Stimulated activated CD4-positive, alpha-beta T cell treated with anti-CD3 and anti-CD28 coated beads, Interleukin-15, amount 100 ng/mL, for 48 hours (primary cell): ENCODE results near the gene MXD1.
"Not testable (repeated sequence)": the region's sequence is repeated elsewhere in the genome, so short reads cannot be mapped to it uniquely, and the experiment has no call there.

Source experiments
- DNase-seq, 2 donors: peaks; one replicate each; pipeline ENCODE4 v3.0.0-alpha.2; 2020; ENCODE audit warnings: low read depth in 2 of 2

The MXD1 gene

DNA sequence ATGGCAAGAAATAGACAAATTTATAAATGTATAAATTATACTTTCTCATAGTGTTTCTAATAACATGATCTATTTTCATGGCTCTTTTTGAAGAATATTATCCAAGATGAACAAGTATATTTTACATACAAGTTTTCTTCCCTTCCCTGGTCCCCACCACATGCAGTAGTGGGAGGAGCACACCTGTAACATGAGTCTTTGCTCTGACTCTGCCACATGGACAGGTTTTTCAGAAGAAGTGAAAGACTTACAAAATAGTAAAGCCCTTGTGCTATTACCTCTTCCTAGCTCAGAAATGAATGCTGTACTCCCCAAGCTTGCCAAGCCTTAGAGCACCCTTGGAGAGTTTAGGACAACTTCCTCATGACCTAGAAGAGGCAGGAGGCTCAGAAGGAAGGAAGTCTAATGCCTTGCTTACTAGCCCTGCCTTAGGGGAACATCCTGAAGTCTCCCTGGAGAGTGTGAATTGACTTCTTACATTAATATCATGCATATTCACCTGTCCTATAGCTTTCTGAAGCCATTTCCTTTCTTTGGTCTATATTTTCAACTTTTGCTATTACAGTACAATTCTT lies 18.4 kb downstream of the MXD1 start:
- no peak for DNase-seq

DNA sequence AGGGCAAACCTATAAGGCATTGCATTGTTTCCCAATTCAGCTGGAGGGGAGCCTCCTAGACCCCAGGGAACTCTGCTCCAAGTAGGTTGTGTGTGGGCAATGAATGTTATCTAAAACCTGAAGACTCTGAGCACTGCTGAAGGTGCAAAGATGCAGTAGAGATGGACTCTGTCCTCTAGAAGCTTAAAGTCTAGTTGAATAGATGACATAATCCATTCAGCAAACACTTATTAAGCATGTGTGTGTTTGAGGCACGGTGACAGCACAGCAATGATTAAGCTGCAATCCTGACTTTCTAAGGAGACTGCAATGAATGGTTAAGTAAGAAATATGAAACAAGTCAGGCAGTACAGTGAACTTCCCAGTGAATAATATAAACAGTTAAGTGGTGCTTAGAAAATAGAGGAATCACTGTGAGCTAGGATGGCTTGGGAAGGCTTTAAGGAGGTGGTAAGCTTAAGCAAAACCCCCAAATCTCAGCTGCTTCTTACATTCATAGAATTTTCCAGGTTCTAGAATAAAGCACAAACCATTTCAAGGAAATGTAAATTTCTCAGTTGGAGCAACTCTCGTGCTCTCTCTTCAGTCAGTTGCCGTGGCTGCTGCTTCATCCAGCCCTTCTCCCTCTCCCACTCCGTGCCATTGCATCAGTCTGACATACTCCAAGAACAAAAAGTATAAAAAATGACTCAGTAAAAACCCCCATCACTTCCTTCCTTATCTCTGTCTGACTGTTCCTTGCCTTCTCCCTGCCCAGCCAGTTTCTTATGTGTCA lies 19.1 kb downstream of the MXD1 start:
- no peak for DNase-seq

DNA sequence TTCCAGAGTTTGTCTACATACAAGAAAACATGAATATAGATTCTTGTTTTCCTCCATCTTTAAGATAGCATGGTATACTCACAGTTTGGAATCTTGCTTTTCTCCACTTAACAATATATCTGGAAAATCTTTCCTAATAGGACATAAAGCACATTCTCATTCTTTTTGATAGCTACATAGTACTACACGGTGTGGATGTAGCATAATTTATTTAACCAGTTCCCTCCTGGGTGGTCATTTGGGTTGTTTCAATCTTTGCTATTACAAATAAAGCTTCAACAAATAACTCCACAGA lies 19.7 kb downstream of the MXD1 start:
- no peak for DNase-seq

DNA sequence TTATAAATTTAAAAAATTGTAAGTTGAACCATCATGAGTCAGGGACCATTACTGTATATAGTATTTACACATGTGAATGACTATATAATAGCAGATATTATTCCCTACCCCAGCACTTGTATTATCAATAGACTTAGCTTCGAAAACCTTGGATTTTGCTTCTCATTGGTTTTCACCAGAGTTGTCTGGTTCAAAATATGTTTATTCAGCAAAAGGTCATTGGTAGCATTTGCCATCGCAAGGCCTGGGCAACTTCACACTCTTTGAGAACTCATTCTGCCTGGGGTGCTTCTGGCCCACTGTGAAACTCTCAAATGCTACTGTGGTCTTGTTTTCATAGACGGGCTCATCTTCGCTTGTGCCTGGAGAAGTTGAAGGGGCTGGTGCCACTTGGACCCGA lies 20.1 kb downstream of the MXD1 start:
- DNase-seq: no peak

DNA sequence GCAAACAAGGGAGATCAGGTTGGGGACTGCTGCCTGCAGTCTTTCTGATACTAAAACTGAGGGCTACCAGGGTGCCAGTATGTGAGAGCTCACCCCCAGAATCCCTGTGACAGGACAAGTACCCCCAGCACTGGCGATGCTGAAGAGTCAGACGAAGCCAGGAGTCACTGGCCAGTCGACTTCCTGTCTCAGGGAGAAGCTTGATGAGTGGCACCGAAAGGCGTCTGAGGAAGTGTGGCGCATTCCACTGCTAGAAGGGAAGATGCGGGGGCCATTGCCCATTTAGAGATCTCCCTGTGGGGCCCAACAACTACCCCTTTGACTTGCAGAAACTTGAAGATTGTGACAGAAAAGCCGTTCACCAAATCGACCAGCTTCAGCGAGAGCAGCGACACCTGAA lies 22.0 kb downstream of the MXD1 start:
- DNase-seq: no peak

DNA sequence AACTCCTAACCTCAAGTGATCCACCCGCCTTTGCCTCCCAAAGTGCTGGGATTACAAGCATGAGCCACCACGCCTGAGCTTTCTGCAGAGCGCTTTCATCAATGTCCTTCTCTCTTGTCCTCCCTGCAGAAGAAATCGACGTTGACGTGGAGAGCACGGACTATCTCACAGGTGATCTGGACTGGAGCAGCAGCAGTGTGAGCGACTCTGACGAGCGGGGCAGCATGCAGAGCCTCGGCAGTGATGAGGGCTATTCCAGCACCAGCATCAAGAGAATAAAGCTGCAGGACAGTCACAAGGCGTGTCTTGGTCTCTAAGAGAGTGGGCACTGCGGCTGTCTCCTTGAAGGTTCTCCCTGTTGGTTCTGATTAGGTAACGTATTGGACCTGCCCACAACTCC lies 23.1 kb downstream of the MXD1 start:
- DNase-seq: no peak

DNA sequence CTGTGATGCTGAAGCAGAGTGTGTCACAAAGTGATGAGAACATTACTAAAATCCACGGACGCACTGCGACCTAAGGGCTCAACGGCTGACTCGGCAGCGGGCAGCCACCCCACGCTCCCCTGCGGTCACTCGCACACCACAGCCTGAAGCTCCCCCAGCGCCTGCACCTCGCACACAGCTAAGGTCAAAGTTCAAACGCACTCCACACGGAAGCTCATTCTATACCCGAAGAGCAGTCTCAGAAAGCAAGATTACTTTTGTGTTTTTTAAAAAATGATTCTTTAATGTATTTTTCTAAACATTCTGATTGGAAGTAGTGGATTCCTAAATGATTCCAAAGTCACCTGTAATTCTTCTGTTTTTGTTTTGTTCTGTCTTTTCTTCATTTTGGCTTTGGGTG lies 24.8 kb downstream of the MXD1 start:
- DNase-seq: no peak

DNA sequence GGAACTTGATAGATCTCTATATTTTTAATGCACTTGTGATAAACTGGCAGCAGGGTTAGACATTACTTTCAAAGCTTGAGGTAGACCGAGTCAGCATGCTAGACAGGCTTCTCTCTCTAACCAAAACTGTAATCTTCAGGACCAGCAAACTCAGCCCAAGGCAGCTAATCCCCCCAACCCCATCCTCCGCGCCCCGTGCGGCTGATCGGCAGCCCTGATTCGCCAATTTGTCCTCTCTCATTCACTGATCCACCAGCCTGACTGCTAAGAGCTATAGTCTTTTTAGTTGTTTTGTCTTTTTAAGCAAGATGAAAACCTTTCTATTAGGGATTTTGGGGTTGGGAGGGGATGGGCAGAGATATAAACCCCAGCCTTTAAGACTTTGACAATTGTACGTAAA lies 25.8 kb downstream of the MXD1 start:
- no peak for DNase-seq

DNA sequence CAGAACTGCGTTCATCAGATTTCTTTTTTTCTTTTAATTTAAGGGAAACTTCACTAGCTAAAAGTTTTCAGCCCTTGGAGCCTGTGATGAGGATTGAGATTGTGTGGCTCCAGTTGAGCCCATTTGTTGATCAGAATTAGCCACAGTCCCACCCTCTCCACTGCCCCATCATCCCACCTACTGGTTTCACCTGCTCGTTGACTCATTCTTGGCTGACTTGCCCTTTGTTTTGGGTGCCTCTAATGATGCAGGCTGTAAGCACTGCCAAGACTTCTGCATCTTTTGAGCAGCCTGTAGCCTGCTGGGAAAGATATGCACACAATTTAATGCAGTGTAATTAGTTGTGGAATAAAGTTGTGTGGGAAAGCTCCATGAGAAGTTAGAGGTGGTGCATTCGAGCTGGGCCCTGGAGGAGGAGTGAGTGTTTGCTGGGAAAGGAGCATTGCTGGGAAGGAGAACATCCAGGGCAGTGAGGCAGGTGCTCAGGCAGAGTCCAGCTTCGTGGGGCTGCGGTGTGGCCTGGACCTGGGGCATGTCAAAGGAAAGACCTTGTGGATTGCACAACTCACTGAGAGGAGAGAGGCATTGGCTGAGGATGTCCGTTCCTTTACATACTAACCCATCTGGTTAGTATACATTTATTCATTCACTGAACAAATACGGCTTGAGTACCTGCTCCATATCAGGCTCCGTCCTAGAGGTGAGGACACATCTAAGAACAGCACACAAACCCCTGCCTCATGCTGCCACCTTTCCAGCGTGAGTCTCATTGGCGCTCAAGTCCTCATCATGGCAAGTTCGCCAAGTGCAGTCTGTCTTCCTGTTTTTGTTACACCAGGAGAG lies 28.3 kb downstream of the MXD1 start:
- DNase-seq: no peak

DNA sequence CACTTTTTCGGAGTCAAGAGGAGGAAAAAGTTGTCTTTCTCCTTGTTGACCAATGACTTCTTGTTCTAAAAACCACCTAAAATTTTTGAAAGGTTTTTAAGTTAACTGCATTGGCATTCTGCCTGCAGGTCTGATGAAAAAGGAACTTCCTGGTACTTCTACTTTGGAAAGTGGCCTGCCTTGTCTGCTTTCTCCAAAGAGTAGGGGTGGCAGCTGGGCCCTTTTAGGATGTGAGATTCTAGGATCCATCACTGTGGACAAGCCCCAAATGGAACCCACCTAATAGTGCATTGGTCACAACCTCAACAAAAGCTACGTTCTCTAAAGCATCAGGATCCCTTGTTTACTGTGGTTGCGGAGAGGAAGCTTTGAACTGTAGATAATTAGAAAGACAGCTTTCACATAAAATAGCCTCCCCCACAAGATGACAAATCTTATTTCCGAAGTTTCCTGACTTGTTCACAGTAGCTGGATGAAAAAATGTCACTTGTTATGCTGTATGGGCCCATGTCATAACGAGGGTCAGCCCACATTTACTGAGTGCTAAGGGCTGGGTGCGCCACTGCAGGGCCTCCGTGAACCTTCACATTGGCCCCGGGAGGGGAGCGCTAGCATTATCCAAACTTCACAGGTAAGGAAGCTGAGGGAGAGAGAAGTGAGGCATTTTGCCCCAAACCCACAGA lies 29.1 kb downstream of the MXD1 start:
- DNase-seq: no peak

DNA sequence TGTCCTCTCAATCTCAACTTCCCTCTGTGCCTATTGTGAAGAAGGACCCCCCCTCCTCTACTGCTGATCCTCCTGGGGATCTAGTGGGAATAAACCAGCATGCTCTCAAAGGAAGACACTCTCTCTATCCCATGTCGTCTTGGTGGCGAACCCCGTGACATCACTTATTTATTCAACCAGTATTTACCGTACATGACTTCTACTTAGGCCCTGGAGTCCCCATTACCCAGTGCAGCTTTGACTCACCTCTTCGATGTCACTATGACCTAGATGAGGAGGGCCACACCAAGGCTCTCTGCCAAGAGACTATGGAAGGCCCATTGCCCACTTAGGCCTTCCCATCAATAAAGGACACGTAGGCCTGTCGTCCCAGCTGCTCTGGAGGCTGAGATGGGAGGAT lies 29.8 kb downstream of the MXD1 start:
- DNase-seq: no peak

DNA sequence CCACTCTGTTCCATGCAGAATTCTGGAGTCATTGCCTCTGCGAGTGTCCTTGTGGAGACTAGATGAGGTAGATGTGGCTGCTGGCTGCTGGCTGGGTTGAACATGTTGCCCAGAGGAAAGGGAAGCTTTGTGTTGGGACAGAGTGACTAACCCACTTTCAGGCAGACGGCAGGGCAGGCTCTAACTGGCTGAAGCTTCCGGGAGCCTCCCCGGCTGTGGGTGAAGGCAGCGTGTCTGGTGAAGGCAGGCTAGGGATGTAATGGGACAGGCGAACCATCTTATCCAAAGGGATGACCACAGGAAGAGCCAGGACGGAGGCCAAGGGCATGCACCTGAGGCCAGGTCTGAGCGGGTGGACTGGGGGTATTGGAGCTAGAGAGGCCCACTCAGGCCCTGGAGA lies 30.5 kb downstream of the MXD1 start:
- DNase-seq: no peak

DNA sequence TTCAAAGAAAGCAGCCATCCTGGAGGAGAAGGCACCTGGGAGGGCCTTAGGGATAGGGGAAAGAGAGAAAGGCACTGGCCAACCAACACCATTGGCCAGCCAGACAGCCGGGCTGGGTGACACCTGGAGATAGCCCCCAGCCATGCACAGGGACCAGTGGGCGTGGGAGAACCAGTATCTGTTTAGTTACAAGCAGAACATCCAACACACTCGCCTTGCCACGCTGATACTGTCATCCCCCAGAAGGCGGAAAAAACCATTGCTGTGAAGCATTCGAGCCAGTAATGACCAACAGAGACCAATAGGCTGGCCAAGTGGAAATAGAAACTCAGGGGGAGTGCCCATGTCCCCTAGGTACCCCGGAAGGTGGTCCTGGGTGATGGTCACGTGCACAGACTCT lies 31.0 kb downstream of the MXD1 start:
- DNase-seq: no peak

DNA sequence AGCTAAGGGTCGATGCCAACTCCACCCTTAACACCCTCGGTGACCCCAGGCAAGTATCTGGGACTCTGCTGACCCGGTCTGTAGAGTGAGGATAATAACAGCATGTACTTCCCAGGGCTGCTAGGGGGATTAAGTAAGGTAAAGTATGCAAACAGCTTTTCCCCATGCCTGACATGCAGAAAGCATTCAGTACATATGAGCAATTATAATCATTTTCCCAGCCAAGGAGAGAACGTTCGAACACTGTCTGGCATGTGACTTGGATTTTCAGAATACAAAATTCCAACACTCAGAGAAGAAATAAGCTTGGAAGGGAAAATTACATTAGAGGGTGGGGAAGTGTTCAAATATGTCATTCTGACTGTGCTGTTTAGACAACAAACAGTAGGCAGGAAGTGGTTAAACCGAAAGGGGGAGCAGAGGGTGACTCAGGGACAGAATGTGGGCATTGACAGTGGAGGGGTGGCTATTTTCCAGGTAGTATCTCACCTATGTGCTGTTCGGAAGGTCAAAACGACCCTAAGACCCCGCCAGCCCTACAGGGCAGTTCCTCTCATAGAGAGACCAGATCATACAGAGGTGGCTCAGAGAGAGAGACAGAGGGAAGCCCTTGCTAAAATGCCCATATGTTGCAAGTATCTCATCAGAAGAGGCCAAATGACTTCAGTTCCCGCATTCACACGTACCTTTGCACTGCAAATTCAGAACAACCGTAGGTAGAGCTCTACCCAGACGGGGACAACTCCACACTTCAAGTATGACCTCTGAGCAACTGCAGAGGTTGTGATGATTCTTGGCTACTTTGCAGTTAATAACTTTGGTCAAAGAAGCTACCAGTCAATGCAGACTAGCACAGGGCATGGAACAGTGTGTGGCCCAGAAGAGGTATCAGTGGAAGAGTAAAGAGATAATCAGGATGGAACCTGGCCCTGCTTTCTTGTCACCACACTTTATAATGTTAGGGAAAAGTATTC lies 31.7 kb downstream of the MXD1 start:
- DNase-seq: peak in 1 of 2 donors; percentile 35

DNA sequence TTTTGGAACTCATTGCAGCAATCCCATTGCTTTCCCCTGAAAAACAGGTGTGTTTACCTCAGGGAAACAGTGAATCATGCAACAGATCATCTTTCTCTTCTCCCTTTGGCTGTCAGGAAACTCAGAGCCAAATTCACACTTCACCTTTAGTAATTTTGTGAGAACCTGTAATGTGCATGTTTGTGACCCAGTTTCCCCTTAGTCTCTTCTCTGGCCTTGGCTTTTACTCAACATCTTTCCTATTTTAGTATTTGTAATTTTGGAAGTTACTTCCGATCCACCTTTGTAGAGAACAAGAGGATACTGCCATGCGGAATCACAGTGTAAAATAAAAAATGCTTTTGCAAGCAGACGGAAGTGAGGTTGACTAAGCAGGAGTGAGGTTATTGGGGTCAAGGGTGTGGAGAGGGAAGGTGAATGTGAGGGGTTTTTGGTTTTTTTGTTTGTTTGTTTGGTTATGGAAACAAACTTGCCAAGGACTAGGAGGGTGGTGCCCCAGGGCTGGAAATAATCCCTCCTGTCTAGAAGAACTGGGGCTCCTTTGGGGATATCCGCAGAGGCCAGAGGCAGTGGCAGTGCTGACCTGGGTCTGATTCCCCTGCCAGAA lies 32.5 kb downstream of the MXD1 start:
- no peak for DNase-seq

DNA sequence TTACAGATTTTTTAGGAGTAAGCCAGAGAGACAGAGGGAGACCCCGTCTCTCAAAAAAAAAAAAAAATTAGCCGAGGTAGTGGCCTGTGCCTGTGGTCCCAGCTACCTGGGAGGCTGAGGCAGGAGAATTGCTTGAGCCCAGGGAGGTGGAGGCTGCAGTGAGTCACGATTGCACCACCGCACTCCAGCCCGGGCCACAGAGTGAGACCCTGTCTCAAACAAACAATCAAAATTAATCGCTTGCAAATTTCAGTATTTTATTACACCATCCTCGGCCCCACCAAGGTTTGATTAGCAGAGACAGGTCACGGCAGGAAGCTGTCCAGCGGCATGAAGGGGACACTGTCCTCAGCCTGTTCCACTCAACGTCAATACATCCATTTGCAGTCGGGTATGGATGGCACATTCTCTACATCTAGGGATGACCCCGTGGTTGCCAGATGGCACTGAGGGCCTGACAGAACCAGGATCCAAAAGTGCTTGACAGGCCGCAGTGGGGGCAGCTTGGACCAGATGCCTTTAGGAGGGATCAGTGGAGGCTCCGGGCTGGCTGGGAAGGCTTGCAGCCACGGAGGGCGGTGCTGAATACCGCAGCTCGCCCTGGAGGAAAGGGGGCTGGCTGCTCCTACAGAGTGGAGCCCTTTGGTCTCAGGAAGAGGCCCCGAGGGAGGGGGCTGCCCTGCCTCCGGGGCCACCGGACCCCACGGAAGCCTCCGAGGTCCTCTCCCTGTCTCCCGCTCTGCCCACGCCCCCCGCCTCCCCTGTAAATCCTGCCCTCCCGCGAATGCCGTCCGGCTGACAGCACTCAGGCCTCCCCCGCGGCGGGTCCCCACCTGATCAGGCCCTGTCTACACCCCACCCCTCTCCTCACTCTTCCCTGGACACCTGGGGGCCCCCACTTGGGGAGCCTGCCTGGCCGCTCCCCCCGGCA lies 33.4 kb downstream of the MXD1 start:
- DNase-seq: no peak

DNA sequence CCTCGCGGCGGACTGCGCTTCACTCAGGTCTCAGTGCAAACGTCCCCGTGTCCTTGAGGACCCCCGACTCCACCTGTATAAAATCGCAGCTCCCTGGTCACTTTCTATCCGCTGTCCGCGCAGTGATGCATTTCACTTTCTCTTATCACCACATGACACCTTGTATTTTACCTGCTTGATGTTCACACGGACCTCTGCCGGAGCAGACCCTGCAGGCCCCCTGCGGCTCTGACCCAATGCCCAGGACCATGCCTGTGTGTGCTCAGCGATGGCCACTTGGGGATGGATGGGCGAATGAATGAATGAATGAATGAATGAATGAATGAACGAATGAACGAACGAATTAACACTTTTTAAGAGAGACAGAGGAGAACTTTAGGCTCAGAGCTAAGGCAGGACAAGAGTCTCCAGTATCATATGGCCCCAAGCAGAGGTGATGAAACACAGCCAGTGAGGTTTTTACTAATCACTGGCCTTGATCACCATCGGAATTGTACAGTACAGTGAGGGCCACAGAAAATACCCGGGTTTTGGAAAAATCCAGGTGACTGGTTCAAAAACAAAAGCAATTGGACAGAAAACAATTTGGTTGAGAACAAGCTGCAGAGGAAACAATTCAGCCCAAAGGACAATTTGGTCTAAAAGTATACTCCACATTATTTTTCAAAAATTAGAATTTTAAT lies 34.2 kb downstream of the MXD1 start:
- no peak for DNase-seq

DNA sequence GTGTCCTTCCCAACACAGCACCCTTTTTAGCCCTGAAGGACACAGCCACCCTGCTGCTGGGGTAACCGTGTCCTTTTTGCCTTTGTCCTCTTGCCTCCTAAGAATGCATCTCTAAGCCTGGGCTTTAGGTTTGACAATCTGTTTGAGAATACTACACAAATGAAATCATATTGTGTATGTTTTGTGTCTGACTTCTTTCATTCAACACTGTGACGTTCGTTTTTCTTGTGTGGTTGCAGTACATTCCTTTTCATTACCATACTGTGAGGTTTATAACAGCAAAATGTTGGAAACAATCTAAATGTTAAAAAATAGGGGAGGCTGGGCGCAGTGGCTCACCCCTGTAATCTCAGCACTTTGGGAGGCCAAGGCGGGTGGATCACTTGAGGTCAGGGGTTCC lies 35.3 kb downstream of the MXD1 start:
- DNase-seq: no peak

DNA sequence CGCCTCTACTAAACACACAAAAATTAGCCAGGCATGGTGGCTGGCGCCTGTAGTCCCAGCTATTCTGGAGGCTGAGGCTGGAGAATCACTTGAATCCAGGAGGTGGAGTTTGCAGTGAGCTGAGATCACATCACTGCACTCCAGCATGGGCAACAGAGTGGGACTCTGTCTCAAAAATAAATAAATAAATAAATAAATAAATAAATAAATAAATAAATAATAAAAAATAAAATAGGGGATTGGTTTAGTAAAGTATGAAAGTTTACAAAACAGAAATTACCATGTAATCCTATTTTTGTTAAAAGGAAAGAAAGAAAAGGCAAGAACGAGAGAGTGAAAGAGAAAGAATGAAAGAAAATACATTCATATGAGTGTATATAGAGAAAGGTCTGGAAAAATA lies 35.8 kb downstream of the MXD1 start:
- DNase-seq: not testable (repeated sequence)
